ENCODE results near the gene STIMATE. TPM values are rescaled to one million over a fixed set of nuclear protein-coding genes. Genes with fewer than 3 reads are reported as not detected.

The STIMATE gene
- polyA plus RNA-seq, 3 donors, result 8.9 to 49.9 (median 11.7) TPM

DNA sequence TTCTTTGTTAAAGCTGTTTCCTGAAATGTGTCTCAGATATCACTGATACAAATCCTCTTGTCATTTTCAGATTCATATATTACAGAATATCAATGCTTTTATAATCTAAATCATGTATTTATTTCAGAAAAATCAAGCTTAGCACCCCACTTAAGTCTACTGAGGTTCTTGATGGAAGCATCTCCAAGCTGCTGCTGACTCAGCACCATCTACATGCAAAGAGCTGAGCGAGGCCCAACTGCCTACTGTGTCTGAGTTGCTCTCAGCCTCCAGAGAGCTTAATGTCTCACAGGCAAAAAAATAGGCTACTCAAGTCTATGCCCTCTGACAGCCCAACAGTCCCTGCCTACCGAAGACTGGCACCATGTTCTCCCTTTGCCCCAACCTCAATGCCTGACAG, 29.2 kb upstream of the STIMATE start:
- no peaks in the 10 kb centered on the region for H4K20me1 ChIP-seq (ENCODE audit: insufficient read depth, low read length)
- 92% methylated on average over 2 of the region's 2 CpGs for WGBS (ENCODE audit: insufficient coverage)
- no peak overlapping the region for H2AFZ ChIP-seq (ENCODE audit: insufficient read depth, low read depth, low read length, poor library complexity, severe bottlenecking)
- peaks cover 0 to 2% (median 0%) of the 10 kb centered on the region in 7 donors for H3K9me3 Mint-ChIP-seq
- H3K9me3 ChIP-seq (replicated peaks in 1 of 2; ENCODE audit: control insufficient read depth in 1 of 2, insufficient read depth in 1 of 2, low read length in 2 of 2), result no peaks in the 10 kb centered on the region
- peak overlapping the region in 1 of 2 donors; percentile 37 for H3K27ac ChIP-seq (ENCODE audit: low read depth in 1 of 2, low read length in 2 of 2)
- H3K4me1 Mint-ChIP-seq, result peaks cover 56% of the 10 kb centered on the region
- no peak overlapping the region for H3K4me3 Mint-ChIP-seq
- no peak overlapping the region for H3K4me3 ChIP-seq (replicated peaks in 1 of 3; ENCODE audit: low read depth in 2 of 3, low read length in 3 of 3)
- peaks cover 57 to 58% of the 10 kb centered on the region in 2 donors for H3K4me1 ChIP-seq (ENCODE audit: control insufficient read depth in 1 of 2, insufficient read depth in 2 of 2, low read length in 2 of 2)
- H3K36me3 ChIP-seq (replicated peaks in 1 of 2; ENCODE audit: control insufficient read depth in 1 of 2, insufficient read depth in 2 of 2, low read length in 2 of 2), result peaks cover 0 to 2% of the 10 kb centered on the region in 2 donors
- H3K27ac Mint-ChIP-seq, result peak overlapping the region in 5 of 7 donors; percentile 7 to 77 (median 72)
- no peak for DNase-seq
- H3K36me3 Mint-ChIP-seq, result peaks cover 10% of the 10 kb centered on the region in 2 donors
- peaks cover 0 to 3% (median 0%) of the 10 kb centered on the region in 3 donors for H3K27me3 Mint-ChIP-seq (ENCODE audit: low read depth in 3 of 3)
- H3K27me3 ChIP-seq (ENCODE audit: control insufficient read depth in 2 of 2, insufficient read depth in 2 of 2, low read length in 2 of 2), result no peaks in the 10 kb centered on the region
- intact Hi-C loops (cut with micrococcal nuclease), result no loop called here
- H3K4me2 ChIP-seq (replicated peaks; ENCODE audit: extremely low read depth, low read length, poor library complexity, severe bottlenecking), result no peak overlapping the region
- no peaks in the 10 kb centered on the region for H3K79me2 ChIP-seq (ENCODE audit: insufficient read depth, low read length)
- TF ChIP-seq CTCF (IDR thresholded peaks at IDR 0.05), result no peak
- no peak overlapping the region for H3K9ac ChIP-seq (ENCODE audit: insufficient read depth, low read length, poor library complexity, severe bottlenecking)

DNA sequence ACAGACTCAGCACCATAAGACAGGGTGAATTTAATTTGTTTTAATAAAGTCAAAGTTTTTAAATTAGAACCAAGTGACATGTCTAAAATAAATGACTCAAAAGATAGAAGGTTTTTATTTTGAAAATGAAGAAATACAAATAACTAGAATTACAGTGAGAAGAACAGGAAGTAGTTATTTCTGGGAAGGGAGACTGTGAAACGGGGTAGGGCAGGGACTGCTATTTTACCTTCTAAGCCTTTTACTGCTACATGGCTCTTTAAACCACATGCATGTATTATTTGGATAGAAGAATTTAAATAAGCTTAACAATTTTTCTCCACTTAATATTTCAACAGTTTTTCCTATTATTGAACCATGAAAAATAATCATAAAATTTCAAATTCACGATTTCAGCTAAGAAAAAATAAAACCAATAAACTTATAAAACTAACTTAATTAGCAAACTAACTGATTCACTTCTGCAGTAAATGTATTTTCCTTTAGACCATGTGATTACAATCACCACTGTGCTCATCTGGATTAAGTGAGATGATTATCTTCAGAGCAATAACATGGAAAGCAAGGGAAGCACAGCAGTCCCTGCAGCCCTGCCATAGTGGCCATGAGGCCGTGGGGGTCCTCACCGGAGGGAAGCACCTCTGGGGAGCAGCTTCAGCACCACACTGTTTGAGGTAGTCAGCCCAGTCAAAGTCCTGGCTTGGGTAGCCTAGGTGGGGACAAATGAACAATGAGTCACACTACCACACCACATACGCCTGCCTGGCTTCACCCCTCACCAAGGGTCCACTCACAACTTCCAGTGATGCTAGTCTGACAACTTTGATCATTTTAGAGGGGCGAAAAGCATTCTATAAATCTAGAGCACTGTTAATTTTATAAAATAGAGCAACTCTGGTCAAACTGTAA, 28.3 kb upstream of the STIMATE start:
- H3K4me1 Mint-ChIP-seq, result peaks cover 60% of the 10 kb centered on the region

More for the DNA sequence above, 28.3 kb upstream of the STIMATE start:
- intact Hi-C loops (cut with micrococcal nuclease), result no loop called here
- Mint-ChIP-seq H3K27ac (peak overlapping the region in 1 of 7 donors; percentile 30), H3K9me3 (peaks cover 0 to 2% (median 0%) of the 10 kb centered on the region in 7 donors), H3K4me3 (no peak overlapping the region), H3K27me3 (ENCODE audit: low read depth in 3 of 3) (peaks cover 0 to 3% (median 0%) of the 10 kb centered on the region in 3 donors), H3K36me3 (peaks cover 10% of the 10 kb centered on the region in 2 donors)
- TF ChIP-seq CTCF (IDR thresholded peaks at IDR 0.05), result no peak
- H3K4me3 ChIP-seq (replicated peaks in 1 of 3; ENCODE audit: low read depth in 2 of 3, low read length in 3 of 3), result no peak overlapping the region
- 100% methylated on average over 1 of the region's 6 CpGs for WGBS (ENCODE audit: insufficient coverage)
- H3K9ac ChIP-seq (ENCODE audit: insufficient read depth, low read length, poor library complexity, severe bottlenecking), result no peak overlapping the region
- H4K20me1 ChIP-seq (ENCODE audit: insufficient read depth, low read length), result no peaks in the 10 kb centered on the region
- peaks cover 61 to 67% of the 10 kb centered on the region in 2 donors for H3K4me1 ChIP-seq (ENCODE audit: control insufficient read depth in 1 of 2, insufficient read depth in 2 of 2, low read length in 2 of 2)
- no peak overlapping the region for H3K27ac ChIP-seq (ENCODE audit: low read depth in 1 of 2, low read length in 2 of 2)
- no peak overlapping the region for H3K4me2 ChIP-seq (replicated peaks; ENCODE audit: extremely low read depth, low read length, poor library complexity, severe bottlenecking)
- H2AFZ ChIP-seq (ENCODE audit: insufficient read depth, low read depth, low read length, poor library complexity, severe bottlenecking), result no peak overlapping the region
- no peaks in the 10 kb centered on the region for H3K27me3 ChIP-seq (ENCODE audit: control insufficient read depth in 2 of 2, insufficient read depth in 2 of 2, low read length in 2 of 2)
- no peak for DNase-seq
- peaks cover 0 to 2% of the 10 kb centered on the region in 2 donors for H3K36me3 ChIP-seq (replicated peaks in 1 of 2; ENCODE audit: control insufficient read depth in 1 of 2, insufficient read depth in 2 of 2, low read length in 2 of 2)
- H3K9me3 ChIP-seq (replicated peaks in 1 of 2; ENCODE audit: control insufficient read depth in 1 of 2, insufficient read depth in 1 of 2, low read length in 2 of 2), result no peaks in the 10 kb centered on the region
- H3K79me2 ChIP-seq (ENCODE audit: insufficient read depth, low read length), result no peaks in the 10 kb centered on the region
